NCI-H748 (cell line): Measurements from ENCODE around the gene OR56A3.
A peak's percentile ranks its signal among the peaks of the same experiment; 100 is the strongest.

Experiments
- DNase-seq: peaks from one replicate; lab custom pipeline; 2025; ENCODE audit not compliant: unreplicated experiment; lab: John Stamatoyannopoulos, UW

The OR56A3 gene

DNA sequence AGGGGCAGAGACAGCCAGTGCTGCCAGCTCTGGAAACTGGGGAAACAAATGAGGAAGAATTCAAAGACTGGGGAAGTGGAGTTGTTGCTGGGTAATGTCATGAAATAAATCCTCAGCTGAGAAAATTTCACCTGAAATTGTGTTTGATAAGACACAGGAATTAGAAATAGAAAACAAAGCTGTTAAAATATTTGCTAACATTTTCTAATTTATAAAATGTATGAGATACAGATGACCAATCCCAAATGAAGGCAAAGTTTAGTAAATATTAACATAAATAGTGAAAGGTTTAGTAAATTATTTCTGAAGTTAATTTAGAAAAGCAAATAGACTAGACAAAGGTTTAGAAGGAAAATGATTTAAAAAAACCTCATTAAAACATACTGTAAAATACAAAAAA is 26.3 kb downstream of the OR56A3 start, which contains the start of gene OR56A5:
Gene OR56A5, minus strand, starts transcription at position 101 of the 400 bp plus-strand sequence. Its CDS starts 0 bp downstream, at position 101.
- DNase-seq = no peak

DNA sequence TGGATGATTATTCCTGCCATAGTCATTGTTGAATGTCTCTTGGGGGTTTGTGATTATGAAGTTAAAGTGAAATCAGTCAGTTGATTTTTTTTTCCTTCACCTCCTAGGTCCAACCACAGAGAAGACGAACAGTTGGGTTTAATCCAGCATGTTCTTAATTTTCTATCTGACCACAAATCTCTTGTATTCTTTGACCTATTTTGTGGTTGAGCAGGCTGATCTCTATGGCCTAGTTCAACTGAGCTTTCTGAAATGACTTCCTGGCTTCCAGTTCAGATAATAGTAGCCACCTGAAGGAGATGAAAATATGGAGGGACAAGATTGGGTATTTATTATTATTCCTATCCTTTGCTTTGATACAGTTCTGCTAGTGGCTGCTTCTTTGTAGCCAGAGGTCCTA is 31.5 kb downstream of the OR56A3 start:
- no peak for DNase-seq

DNA sequence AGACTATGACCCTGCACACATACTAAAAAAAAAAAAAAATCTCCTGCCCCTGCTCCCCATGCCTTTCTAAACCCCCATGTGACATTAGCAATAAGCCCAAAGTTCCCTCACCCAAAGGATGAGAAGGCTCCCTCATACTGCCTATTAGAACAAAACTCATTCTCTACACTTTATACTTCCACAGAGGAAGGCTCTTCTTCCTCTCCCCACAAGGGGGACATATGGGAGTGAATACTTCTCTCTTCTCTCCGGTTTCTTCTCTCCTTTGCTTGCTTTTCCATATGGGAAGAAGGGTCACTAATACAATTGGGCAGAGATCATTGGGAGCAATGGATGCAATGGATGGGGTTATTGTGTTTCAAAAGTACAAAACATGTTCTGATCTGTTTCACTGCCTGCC is 41.4 kb downstream of the OR56A3 start:
- no peak for DNase-seq

DNA sequence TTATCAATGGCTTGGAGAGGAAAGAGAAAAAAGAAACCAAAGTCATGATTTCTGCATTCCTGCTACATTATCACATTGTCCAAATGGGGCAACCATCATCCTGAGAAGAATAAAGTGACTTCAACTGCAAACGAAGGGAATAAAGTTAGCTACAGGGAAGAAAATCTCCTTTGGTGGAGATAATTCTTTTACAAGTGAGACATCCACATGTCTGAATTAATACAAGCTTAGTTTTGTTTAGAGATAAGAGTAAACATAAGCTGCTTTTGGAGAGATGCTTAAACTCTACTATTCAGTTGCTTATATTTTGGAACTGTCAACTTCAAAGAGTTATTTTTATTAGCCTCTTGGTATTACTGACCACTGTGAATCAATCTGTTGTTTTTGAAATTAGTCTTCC is 44.8 kb downstream of the OR56A3 start, which contains the start of gene OR52L1:
Gene OR52L1, minus strand, starts transcription at position 101 of the 400 bp plus-strand sequence. Its CDS starts 55 bp downstream, at position 46.
- no peak for DNase-seq

DNA sequence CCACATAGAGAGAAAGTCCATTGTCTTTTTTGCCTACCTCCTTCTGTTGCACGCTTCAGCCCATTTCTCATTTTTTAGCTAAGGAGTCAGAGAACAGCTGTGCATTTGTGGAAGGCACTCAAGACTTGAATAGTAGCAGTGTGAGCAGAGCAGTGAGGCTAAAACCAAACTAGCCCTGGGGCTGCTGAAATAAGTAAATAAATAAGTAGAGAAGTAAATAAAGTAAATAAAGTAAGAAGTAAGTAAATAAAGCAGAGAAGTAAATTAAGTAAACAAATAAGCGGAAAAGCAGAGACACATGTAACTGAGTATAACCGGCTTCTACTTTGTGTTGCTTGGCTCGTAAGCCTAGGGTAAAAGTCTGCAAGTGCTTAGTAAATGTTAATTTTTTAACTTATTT is 47.2 kb downstream of the OR56A3 start:
- DNase-seq = no peak

DNA sequence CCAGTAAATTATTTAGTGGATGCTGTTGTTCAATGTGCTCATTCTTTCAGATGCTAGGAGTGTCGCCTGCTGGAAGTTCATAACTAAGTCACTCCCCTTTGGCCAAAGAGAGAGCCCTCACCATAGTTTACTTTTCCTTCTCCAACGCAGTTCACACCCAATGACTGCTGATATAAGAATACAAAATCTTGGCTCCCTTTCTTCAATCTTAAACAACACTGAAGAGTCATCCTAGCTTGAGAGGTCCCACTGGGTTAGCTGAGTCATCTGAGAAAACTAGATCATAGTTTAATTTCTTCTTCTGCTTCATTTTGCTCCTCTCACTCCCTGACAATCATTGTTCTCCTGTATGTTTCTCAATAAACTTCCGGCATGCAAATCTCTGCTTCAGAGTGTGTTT is 50.1 kb downstream of the OR56A3 start:
- no peak for DNase-seq

DNA sequence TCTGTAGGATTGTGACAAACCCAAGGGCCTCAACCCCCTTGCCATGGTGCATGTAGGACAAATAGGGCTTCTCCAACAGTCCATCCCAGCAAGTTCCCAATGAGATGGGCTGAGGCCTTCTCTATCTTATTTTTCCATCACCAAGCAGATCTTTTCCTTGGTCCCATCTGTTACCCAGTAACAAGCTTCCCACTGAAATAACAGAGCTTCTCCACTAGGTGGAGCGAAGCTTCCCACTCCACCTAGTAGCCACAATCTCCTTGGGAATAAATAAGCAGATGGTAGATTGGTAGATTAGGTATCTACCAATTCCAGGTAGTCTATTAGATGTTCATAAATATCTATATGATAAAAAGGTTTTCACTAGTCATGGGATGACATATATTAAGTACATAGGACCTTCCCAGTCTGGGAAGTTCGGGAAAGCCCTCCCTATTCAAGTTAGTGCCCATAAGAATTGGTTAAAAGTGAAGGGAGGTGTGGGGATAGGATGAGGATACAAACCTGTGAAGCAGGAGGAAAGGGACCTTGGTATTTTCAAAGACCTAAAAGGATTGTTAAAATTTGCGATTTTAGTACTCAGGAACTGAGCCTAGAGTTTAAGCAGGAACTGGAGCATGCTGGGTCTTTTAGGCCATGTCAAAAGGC is 50.7 kb downstream of the OR56A3 start:
- peak; percentile 27 for DNase-seq

DNA sequence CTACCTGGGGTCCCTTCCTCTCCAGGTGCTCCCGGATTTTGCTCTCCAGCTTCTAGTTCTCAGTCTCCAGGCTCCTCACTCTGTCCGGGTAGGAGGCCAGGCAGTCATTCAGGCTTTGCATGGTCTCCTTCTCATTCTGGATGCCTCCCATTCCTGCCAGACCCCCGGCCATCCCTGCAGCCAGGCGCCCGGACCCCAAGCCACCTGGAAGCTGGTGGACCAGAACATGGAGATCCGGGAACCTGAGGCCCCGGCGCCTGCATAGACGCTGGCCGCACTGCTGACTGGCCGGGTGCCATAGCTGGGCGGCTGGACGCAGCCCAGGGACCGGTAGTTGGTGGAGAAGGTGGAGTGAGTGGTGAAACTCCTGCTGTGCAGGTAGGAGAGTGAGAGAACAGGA is 52.7 kb downstream of the OR56A3 start:
- no peak for DNase-seq
